ENCODE results near the gene REEP1. TPM values are rescaled to one million over a fixed set of nuclear protein-coding genes. Genes with fewer than 3 reads are reported as not detected.

REEP1 gene, protein sequence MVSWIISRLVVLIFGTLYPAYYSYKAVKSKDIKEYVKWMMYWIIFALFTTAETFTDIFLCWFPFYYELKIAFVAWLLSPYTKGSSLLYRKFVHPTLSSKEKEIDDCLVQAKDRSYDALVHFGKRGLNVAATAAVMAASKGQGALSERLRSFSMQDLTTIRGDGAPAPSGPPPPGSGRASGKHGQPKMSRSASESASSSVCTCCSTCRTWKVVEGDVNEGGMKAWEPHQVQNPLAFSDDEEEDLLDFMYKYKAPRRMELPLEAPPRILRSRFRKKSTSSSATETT
- 2.1 and 2.3 TPM in 2 replicates for total RNA-seq (2014; rRNA removed; shearing (Covaris generic))

DNA sequence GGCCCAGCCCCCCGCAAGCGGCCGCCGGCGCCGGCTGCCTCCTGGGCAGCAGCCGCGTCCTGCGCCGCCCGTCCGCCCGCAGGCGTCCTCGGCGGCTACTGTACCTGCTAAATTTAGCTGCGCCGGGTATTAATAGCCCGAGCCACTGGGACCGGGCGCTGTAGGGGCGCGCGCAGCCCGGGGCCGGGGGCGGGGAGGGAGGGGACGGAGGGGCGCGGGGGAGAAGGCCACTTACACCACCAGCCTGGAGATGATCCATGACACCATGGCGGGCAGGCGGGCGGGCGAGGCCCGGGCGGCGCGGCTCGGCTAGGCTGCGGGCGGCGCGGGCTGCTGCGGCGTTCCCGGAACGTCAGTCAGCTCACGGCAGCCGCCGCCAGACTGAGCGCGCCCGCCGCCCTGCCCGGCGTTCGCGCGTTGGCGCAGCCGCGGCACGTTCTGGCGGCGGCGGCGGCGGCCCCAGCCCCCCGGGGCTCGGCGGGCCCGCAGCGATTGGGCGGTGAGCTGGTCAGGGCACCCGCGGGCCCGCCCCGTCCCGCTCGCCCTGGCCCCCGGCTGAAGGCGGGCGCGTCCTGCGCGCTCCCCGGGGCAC is at the start of gene REEP1:
Gene REEP1, minus strand, starts transcription at position 383 of the 592 bp plus-strand sequence. Its CDS starts 116 bp downstream, at position 267.
- Histone ChIP-seq H3K27me3 (peaks cover 16% of the 10 kb centered on the region), H3K4me3 (peak within 1 kb of the TSS; percentile 56), H3K9me3 (replicated peaks) (peaks cover 10% of the 10 kb centered on the region), H3K27ac (no peak within 1 kb of the TSS), H3K36me3 (no peaks in the 10 kb centered on the region), H3K4me1 (peaks cover 12% of the 10 kb centered on the region)
- DNase-seq: peak; percentile 37 to 54

DNA sequence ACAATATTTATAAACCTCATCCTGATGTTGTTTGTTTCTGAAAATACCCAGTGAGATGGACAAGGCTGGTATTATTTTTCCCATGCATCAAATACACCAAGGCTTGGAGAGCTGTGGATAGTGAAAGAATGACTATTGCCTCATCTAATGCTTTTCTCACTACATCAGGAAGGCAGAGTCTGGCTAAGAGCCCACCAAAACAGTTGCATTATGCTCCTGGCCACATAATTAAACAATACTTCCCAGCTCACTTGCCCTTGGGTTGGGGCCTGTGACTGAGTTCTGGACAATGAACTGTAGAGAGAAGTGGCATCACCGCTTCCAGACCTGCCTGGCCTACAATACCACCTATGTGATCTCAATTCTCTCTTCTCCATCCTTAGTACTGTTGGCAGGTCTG is 46.4 kb upstream of the REEP1 start:
- H3K27me3 ChIP-seq: no peaks in the 10 kb centered on the region
- no peaks in the 10 kb centered on the region for H3K9me3 ChIP-seq (replicated peaks)
- H3K4me3 ChIP-seq: no peak overlapping the region
- DNase-seq: no peak
- H3K4me1 ChIP-seq: no peaks in the 10 kb centered on the region
- no peaks in the 10 kb centered on the region for H3K36me3 ChIP-seq
- H3K27ac ChIP-seq: no peak overlapping the region

DNA sequence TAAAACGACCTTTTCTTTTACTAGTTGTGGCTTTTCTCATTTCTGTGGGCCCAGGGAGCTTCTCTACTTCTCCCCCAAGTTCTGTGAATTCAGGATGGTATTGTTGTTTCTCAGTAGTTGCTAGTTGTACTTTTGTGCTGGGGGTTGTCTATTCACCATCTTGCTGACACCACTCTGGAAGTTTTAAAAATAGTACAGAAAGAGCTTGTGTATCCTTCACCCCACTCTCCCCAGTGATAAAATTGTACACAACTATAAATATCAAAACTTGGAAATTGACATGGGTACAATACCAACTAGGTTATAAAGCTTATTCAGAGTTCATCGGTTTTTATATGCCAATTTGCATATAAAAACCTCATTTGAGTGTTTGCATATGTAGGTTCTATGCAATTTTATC is 45.3 kb upstream of the REEP1 start:
- DNase-seq: no peak
- H3K4me3 ChIP-seq: no peak overlapping the region
- H3K27ac ChIP-seq: no peak overlapping the region
- H3K27me3 ChIP-seq: no peaks in the 10 kb centered on the region
- no peaks in the 10 kb centered on the region for H3K9me3 ChIP-seq (replicated peaks)
- H3K36me3 ChIP-seq: no peaks in the 10 kb centered on the region
- H3K4me1 ChIP-seq: no peaks in the 10 kb centered on the region

DNA sequence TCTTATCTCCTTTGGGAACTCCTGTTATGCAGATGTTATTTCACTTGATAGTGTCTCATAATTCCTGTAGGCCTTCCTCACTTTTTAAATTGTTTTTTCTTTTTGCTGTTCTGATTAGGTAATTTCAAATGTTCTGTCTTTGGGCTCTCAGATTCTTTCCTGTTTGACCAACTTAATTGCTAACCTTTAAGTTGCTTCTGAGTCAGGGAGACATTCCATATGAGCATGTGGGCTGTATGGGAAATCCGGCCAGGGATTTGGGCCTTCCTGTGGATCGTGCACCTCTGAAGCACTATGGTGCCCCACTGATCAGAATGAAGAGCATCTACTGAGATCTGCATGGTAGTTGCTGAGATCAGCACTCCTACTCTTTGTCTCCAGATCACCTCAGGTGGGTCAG is 44.7 kb upstream of the REEP1 start:
- no peak overlapping the region for H3K4me3 ChIP-seq
- no peak for DNase-seq

DNA sequence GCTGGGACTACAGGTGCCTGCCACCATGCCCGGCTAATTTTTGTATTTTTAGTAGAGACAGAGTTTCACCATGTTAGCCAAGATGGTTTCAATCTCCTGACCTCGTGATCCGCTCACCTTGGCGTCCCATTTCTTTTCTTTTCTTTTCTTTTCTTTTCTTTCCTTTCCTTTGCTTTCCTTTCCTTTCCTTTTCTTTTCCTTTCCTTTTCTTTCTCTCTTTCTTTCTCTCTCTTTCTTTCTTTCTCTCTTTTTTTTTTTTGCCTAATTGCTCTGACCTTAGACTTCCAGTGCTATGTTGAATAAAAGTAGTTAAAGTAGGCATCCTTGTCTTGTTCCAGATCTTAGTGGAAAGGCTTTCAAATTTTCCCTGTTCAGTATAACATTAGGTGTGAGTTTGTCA is 41.0 kb upstream of the REEP1 start:
- Histone ChIP-seq H3K27me3 (no peaks in the 10 kb centered on the region), H3K4me1 (no peaks in the 10 kb centered on the region), H3K27ac (no peak overlapping the region), H3K36me3 (no peaks in the 10 kb centered on the region), H3K9me3 (replicated peaks) (no peaks in the 10 kb centered on the region), H3K4me3 (no peak overlapping the region)
- no peak for DNase-seq

More for the DNA sequence above, 44.7 kb upstream of the REEP1 start:
- H3K9me3 ChIP-seq (replicated peaks): no peaks in the 10 kb centered on the region
- H3K27ac ChIP-seq: no peak overlapping the region
- H3K36me3 ChIP-seq: no peaks in the 10 kb centered on the region
- H3K4me1 ChIP-seq: no peaks in the 10 kb centered on the region
- H3K27me3 ChIP-seq: no peaks in the 10 kb centered on the region

DNA sequence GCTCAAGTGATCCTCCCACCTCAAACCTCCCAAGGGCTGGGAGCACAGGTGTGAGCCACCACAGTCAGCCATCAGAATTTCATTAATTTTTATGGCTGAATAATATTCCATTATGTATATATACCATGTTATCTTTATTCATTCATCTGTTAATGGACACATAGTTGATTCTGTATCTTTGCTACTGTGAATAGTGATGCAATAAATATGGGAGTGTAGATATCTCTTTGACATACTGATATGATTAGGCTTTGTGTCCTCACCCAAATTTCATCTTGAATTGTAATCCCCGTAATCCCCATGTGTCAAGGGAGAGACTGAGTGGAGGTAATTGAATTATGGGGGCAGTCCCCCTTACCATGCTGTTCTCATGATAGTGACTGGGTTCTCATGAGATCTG is 38.2 kb upstream of the REEP1 start:
- Histone ChIP-seq H3K4me3 (no peak overlapping the region), H3K27me3 (no peaks in the 10 kb centered on the region), H3K27ac (no peak overlapping the region), H3K4me1 (no peaks in the 10 kb centered on the region), H3K9me3 (replicated peaks) (no peaks in the 10 kb centered on the region; the same call in 1 of the 2 replicates), H3K36me3 (no peaks in the 10 kb centered on the region)
- DNase-seq: no peak

- Histone ChIP-seq H3K27me3 (no peaks in the 10 kb centered on the region), H3K27ac (no peak overlapping the region), H3K36me3 (no peaks in the 10 kb centered on the region), H3K9me3 (replicated peaks) (no peaks in the 10 kb centered on the region; the same call in 1 of the 2 replicates), H3K4me1 (0 out of 2 replicates have a peak, but pooled peaks cover 3% of the 10 kb centered on the region), H3K4me3 (no peak overlapping the region)
- peak; percentile 58 to 81 for DNase-seq
Observed at GRCh38 chr2:86372641-86373502, 35.4 kb upstream of the REEP1 start.

GRCh38 chr2:86372133-86372532 is 34.7 kb upstream of the REEP1 start:
- no peaks in the 10 kb centered on the region for H3K27me3 ChIP-seq
- no peak for DNase-seq

GRCh38 chr2:86371527-86371926 is 34.1 kb upstream of the REEP1 start:
- Histone ChIP-seq H3K9me3 (replicated peaks) (no peaks in the 10 kb centered on the region; the same call in 1 of the 2 replicates), H3K27me3 (no peaks in the 10 kb centered on the region), H3K27ac (no peak overlapping the region)

More at GRCh38 chr2:86372133-86372532, 34.7 kb upstream of the REEP1 start:
- no peak overlapping the region for H3K27ac ChIP-seq
- H3K9me3 ChIP-seq (replicated peaks): no peaks in the 10 kb centered on the region; the same call in 1 of the 2 replicates
- no peaks in the 10 kb centered on the region for H3K36me3 ChIP-seq
- H3K4me3 ChIP-seq: no peak overlapping the region
- H3K4me1 ChIP-seq: 0 out of 2 replicates have a peak, but pooled peaks cover 3% of the 10 kb centered on the region

GRCh38 chr2:86370579-86370978 is 33.2 kb upstream of the REEP1 start:
- Histone ChIP-seq H3K4me1 (0 out of 2 replicates have a peak, but pooled peaks cover 3% of the 10 kb centered on the region), H3K36me3 (no peaks in the 10 kb centered on the region), H3K27ac (no peak overlapping the region), H3K9me3 (replicated peaks) (no peaks in the 10 kb centered on the region; the same call in 1 of the 2 replicates), H3K4me3 (no peak overlapping the region), H3K27me3 (no peaks in the 10 kb centered on the region)
- DNase-seq: peak in 1 of 2 experiments; percentile 13

More at GRCh38 chr2:86371527-86371926, 34.1 kb upstream of the REEP1 start:
- Histone ChIP-seq H3K4me3 (no peak overlapping the region), H3K36me3 (no peaks in the 10 kb centered on the region), H3K4me1 (0 out of 2 replicates have a peak, but pooled peaks cover 3% of the 10 kb centered on the region)
- no peak for DNase-seq

- no peaks in the 10 kb centered on the region; the same call in 1 of the 2 replicates for H3K9me3 ChIP-seq (replicated peaks)
- 0 out of 2 replicates have a peak, but pooled peaks cover 3% of the 10 kb centered on the region for H3K4me1 ChIP-seq
- peak; percentile 47 to 71 for DNase-seq
- no peaks in the 10 kb centered on the region for H3K36me3 ChIP-seq
- H3K4me3 ChIP-seq: no peak overlapping the region
- no peak overlapping the region for H3K27ac ChIP-seq
- no peaks in the 10 kb centered on the region for H3K27me3 ChIP-seq
Observed at GRCh38 chr2:86368161-86368824, 30.9 kb upstream of the REEP1 start.

- Histone ChIP-seq H3K27ac (no peak overlapping the region), H3K4me1 (0 out of 2 replicates have a peak, but pooled peaks cover 3% of the 10 kb centered on the region), H3K27me3 (no peaks in the 10 kb centered on the region), H3K4me3 (no peak overlapping the region), H3K36me3 (no peaks in the 10 kb centered on the region), H3K9me3 (replicated peaks) (no peaks in the 10 kb centered on the region; the same call in 1 of the 2 replicates)
- DNase-seq: no peak
Observed at GRCh38 chr2:86367499-86367777, 30.0 kb upstream of the REEP1 start.

- Histone ChIP-seq H3K27ac (no peak overlapping the region), H3K9me3 (replicated peaks) (no peaks in the 10 kb centered on the region; the same call in 1 of the 2 replicates), H3K36me3 (no peaks in the 10 kb centered on the region), H3K27me3 (no peaks in the 10 kb centered on the region), H3K4me3 (no peak overlapping the region), H3K4me1 (0 out of 2 replicates have a peak, but pooled peaks cover 3% of the 10 kb centered on the region)
- DNase-seq: no peak
Observed at GRCh38 chr2:86366651-86367498, 29.4 kb upstream of the REEP1 start.

Data from SJCRH30 (cell line).